Measurements from ENCODE around the gene ZNF622. TPM values are rescaled to one million over a fixed set of nuclear protein-coding genes. Genes with fewer than 3 reads are reported as not detected.

ZNF622 gene, protein sequence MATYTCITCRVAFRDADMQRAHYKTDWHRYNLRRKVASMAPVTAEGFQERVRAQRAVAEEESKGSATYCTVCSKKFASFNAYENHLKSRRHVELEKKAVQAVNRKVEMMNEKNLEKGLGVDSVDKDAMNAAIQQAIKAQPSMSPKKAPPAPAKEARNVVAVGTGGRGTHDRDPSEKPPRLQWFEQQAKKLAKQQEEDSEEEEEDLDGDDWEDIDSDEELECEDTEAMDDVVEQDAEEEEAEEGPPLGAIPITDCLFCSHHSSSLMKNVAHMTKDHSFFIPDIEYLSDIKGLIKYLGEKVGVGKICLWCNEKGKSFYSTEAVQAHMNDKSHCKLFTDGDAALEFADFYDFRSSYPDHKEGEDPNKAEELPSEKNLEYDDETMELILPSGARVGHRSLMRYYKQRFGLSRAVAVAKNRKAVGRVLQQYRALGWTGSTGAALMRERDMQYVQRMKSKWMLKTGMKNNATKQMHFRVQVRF
- 28.4 and 28.5 TPM in 2 replicates for polyA plus RNA-seq (2013)

DNA sequence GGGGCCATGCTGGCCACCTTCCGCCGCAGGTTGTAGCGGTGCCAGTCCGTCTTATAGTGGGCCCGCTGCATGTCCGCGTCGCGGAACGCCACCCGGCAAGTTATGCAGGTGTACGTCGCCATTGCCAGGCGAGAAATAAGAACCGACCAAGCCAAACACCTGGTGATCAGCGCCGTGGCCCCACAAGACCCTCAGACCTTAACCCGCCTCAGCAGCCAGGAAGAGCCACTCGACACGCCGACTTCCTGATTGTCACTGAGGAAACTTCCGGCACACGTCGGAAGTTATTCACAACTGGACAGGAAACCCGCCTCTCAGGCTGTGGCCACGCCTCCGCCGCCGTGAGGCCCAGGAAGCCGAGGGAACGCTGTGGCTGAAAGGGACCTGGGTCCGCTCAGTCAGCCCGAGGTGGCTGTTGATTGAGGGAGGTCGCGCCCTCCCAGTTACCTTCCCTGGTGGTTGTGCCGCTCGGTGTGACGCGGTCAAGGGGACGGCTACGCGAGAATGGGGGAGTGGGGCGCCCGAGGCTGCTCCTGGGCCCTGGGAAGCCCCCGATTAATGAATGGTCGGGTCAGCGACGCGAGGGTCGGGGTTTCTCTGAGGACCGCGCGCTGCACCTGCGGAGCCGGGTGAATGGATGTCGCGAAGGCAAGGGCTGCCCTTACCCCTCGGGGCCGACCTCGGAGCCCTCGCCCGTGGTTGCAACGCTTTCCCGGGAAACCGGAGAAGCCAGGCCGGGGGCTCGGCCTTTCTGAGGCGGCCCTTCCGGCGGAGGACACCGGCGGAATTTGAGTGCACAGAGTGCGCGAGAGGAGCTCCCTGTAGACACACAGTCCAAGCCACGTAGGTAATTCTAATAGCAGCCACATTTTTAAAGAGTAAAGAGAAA, at the start of gene ZNF622:
TSS of gene ZNF622 (minus strand) at position 257 of the 889 bp plus-strand sequence. CDS start at position 122, 135 bp downstream.
- H2BK12ac ChIP-seq (ENCODE audit: low read length): no peak within 1 kb of the TSS
- H3K79me1 ChIP-seq (ENCODE audit: low read length): peaks cover 7% of the 10 kb centered on the region
- H2AFZ ChIP-seq (ENCODE audit: insufficient read depth, low read length, poor library complexity): peak within 1 kb of the TSS; percentile 81
- WGBS (ENCODE audit: extremely low coverage, insufficient coverage, insufficient read length): no CpG with 5 or more reads among the region's 75 CpGs
- no peaks in the 10 kb centered on the region for H3K27me3 ChIP-seq (ENCODE audit: insufficient read depth, low read length)
- peak within 1 kb of the TSS; percentile 65 for H3K14ac ChIP-seq (ENCODE audit: low read length)
- no peak within 1 kb of the TSS for H2BK120ac ChIP-seq (ENCODE audit: insufficient read depth, low read length, poor library complexity)
- peak within 1 kb of the TSS; percentile 70 for H3K18ac ChIP-seq (ENCODE audit: low read length)
- H3K4me2 ChIP-seq (ENCODE audit: low read length): peak within 1 kb of the TSS; percentile 63
- peak within 1 kb of the TSS; percentile 65 for H2AK5ac ChIP-seq (ENCODE audit: low read length)
- peak within 1 kb of the TSS; percentile 69 for H4K91ac ChIP-seq (ENCODE audit: low read depth, low read length)
- peak; percentile 95 to 97 for DNase-seq
- H3K23ac ChIP-seq (ENCODE audit: low read length): no peak within 1 kb of the TSS
- H3K4me1 ChIP-seq (ENCODE audit: control insufficient read depth in 1 of 2, insufficient read depth in 2 of 2, low read length in 2 of 2): peaks cover 6 to 19% of the 10 kb centered on the region in 2 experiments
- H3K36me3 ChIP-seq (ENCODE audit: control insufficient read depth in 1 of 2, insufficient read depth in 2 of 2, low read length in 2 of 2): peaks cover 4 to 20% of the 10 kb centered on the region in 2 experiments
- H4K12ac ChIP-seq (ENCODE audit: low read depth, low read length): peak within 1 kb of the TSS; percentile 64
- H4K8ac ChIP-seq (ENCODE audit: low read depth, low read length): peak within 1 kb of the TSS; percentile 94
- no peaks in the 10 kb centered on the region for H3K9me3 ChIP-seq (ENCODE audit: insufficient read depth, low read depth, low read length)
- H2BK5ac ChIP-seq (ENCODE audit: low read depth, low read length, poor library complexity): peak within 1 kb of the TSS; percentile 32
- peak within 1 kb of the TSS; percentile 16 for H3K27ac ChIP-seq (ENCODE audit: low read depth, low read length)
- peak within 1 kb of the TSS; percentile 97 for H3K4me3 ChIP-seq (ENCODE audit: low read depth, low read length)
- H3K4ac ChIP-seq (ENCODE audit: low read depth, low read length): peak within 1 kb of the TSS; percentile 99
- H3K79me2 ChIP-seq (ENCODE audit: control insufficient read depth, insufficient read depth, low read length, poor library complexity): peaks cover 7% of the 10 kb centered on the region
- H3K9ac ChIP-seq (ENCODE audit: low read length): peak within 1 kb of the TSS; percentile 90

DNA sequence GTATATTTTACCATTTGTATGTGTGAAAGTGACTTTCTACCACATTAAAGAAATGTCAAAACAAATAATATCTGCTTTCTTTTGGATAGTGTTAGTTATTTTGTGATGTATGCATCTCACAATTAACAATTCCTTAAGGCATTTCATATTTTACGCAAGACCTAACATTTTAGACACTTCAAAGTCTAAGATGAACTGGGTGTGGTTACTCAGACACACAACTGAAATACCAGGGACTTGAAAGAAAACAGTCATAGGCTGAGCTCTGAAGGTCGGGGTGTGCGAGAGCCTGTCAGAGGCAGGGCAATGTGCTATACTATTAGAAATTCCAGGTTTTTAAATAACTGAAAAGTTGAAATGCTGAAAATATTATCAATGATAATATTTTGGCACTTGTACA, 44.5 kb upstream of the ZNF622 start:
- DNase-seq: peak in 1 of 2 donors; percentile 9
- H2AFZ ChIP-seq (ENCODE audit: insufficient read depth, low read length, poor library complexity): no peak overlapping the region
- H2BK5ac ChIP-seq (ENCODE audit: low read depth, low read length, poor library complexity): no peak overlapping the region
- H3K36me3 ChIP-seq (ENCODE audit: control insufficient read depth in 1 of 2, insufficient read depth in 2 of 2, low read length in 2 of 2): no peaks in the 10 kb centered on the region
- no peaks in the 10 kb centered on the region for H3K79me1 ChIP-seq (ENCODE audit: low read length)
- H4K91ac ChIP-seq (ENCODE audit: low read depth, low read length): no peak overlapping the region
- no peaks in the 10 kb centered on the region for H3K27me3 ChIP-seq (ENCODE audit: insufficient read depth, low read length)
- WGBS (ENCODE audit: extremely low coverage, insufficient coverage, insufficient read length): no CpG with 5 or more reads among the region's 3 CpGs
- no peak overlapping the region for H3K27ac ChIP-seq (ENCODE audit: low read depth, low read length)
- no peak overlapping the region for H3K9ac ChIP-seq (ENCODE audit: low read length)
- H3K79me2 ChIP-seq (ENCODE audit: control insufficient read depth, insufficient read depth, low read length, poor library complexity): no peaks in the 10 kb centered on the region
- no peak overlapping the region for H2AK5ac ChIP-seq (ENCODE audit: low read length)
- no peak overlapping the region for H3K18ac ChIP-seq (ENCODE audit: low read length)
- no peak overlapping the region for H3K4me3 ChIP-seq (ENCODE audit: low read depth, low read length)
- no peak overlapping the region for H3K4ac ChIP-seq (ENCODE audit: low read depth, low read length)
- H3K4me1 ChIP-seq (ENCODE audit: control insufficient read depth in 1 of 2, insufficient read depth in 2 of 2, low read length in 2 of 2): peaks cover 0 to 3% of the 10 kb centered on the region in 2 experiments
- H3K14ac ChIP-seq (ENCODE audit: low read length): no peak overlapping the region
- no peak overlapping the region for H4K8ac ChIP-seq (ENCODE audit: low read depth, low read length)
- peaks cover 1% of the 10 kb centered on the region for H3K9me3 ChIP-seq (ENCODE audit: insufficient read depth, low read depth, low read length)
- H2BK120ac ChIP-seq (ENCODE audit: insufficient read depth, low read length, poor library complexity): no peak overlapping the region
- no peak overlapping the region for H3K4me2 ChIP-seq (ENCODE audit: low read length)
- H3K23ac ChIP-seq (ENCODE audit: low read length): no peak overlapping the region
- H2BK12ac ChIP-seq (ENCODE audit: low read length): no peak overlapping the region
- H4K12ac ChIP-seq (ENCODE audit: low read depth, low read length): no peak overlapping the region

DNA sequence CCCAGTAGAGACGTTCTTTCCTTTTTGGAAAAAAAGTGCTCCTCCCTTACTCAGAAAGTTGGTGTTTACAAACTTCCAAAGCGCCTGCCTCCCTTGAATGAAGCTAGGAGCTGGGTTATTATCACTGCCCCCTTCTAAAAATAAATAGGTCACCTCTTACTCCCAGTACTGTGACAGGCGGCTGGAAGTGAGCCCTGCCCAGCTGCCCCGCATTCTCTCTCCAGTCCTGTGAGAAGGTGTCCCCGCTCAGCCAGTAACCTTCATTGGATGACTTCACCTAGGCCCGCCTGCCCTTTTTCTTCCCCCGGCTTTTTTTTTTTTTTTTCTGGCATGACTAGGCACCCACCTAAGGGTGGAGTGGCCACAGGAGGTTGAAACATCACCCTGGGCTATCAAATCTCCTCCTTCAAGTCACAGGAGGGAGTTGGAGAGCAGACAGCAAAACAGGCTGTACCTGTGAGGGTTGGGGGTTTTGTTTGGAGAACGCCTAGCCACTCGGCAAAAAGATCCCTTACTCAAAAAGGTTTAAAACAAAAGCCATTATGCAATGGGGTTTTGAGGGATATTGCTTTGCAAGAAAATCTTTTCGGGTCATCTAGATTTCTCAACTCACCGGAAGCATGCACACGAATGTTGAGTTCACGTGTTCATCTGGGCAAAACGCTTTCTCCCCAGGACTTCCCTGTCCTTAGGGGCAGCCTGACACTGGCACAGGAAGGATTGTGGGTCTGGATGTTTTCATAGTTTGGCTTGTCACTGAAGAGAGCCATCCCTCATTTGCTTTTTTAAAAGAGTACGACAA, 43.3 kb upstream of the ZNF622 start:
- Histone ChIP-seq H4K12ac (ENCODE audit: low read depth, low read length) (no peak overlapping the region), H3K4me3 (ENCODE audit: low read depth, low read length) (no peak overlapping the region), H2BK5ac (ENCODE audit: low read depth, low read length, poor library complexity) (no peak overlapping the region), H4K91ac (ENCODE audit: low read depth, low read length) (no peak overlapping the region), H3K23ac (ENCODE audit: low read length) (no peak overlapping the region), H3K4me2 (ENCODE audit: low read length) (peak overlapping the region; percentile 45), H2BK12ac (ENCODE audit: low read length) (no peak overlapping the region), H3K27ac (ENCODE audit: low read depth, low read length) (peak overlapping the region; percentile 44), H3K4me1 (ENCODE audit: control insufficient read depth in 1 of 2, insufficient read depth in 2 of 2, low read length in 2 of 2) (peaks cover 0 to 3% of the 10 kb centered on the region in 2 experiments), H2BK120ac (ENCODE audit: insufficient read depth, low read length, poor library complexity) (no peak overlapping the region), H3K79me1 (ENCODE audit: low read length) (no peaks in the 10 kb centered on the region), H4K8ac (ENCODE audit: low read depth, low read length) (no peak overlapping the region), H3K9ac (ENCODE audit: low read length) (no peak overlapping the region), H3K18ac (ENCODE audit: low read length) (no peak overlapping the region), H2AK5ac (ENCODE audit: low read length) (no peak overlapping the region), H3K14ac (ENCODE audit: low read length) (no peak overlapping the region), H3K27me3 (ENCODE audit: insufficient read depth, low read length) (no peaks in the 10 kb centered on the region), H3K79me2 (ENCODE audit: control insufficient read depth, insufficient read depth, low read length, poor library complexity) (peaks cover 2% of the 10 kb centered on the region), H3K36me3 (ENCODE audit: control insufficient read depth in 1 of 2, insufficient read depth in 2 of 2, low read length in 2 of 2) (no peaks in the 10 kb centered on the region), H3K4ac (ENCODE audit: low read depth, low read length) (no peak overlapping the region), H2AFZ (ENCODE audit: insufficient read depth, low read length, poor library complexity) (no peak overlapping the region), H3K9me3 (ENCODE audit: insufficient read depth, low read depth, low read length) (peaks cover 1% of the 10 kb centered on the region)
- DNase-seq: peak; percentile 34 to 62
- WGBS (ENCODE audit: extremely low coverage, insufficient coverage, insufficient read length): no CpG with 5 or more reads among the region's 15 CpGs

DNA sequence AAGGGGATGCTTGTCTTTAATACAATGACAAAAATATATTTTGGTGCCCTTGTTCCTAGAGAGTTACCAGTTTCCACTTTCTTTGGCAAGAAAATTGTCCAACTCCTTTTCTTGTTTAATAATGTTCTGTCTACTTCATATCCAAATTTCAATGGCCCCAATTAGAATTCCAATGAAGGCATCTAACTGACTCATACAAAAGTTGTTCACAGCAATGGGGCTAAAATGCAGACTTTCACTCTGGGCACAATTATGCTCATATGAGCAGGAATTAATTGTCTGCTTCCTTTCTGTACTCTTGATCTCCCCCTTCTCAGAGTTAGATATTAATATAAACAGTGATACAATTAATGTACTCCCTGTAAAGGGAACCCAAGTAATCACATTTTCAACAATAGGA, 42.1 kb upstream of the ZNF622 start:
- no peak overlapping the region for H4K12ac ChIP-seq (ENCODE audit: low read depth, low read length)
- H3K18ac ChIP-seq (ENCODE audit: low read length): no peak overlapping the region
- no peak overlapping the region for H3K4me2 ChIP-seq (ENCODE audit: low read length)
- H3K14ac ChIP-seq (ENCODE audit: low read length): no peak overlapping the region
- no peak overlapping the region for H3K23ac ChIP-seq (ENCODE audit: low read length)
- H3K36me3 ChIP-seq (ENCODE audit: control insufficient read depth in 1 of 2, insufficient read depth in 2 of 2, low read length in 2 of 2): no peaks in the 10 kb centered on the region
- no peak overlapping the region for H2AK5ac ChIP-seq (ENCODE audit: low read length)
- H2BK5ac ChIP-seq (ENCODE audit: low read depth, low read length, poor library complexity): no peak overlapping the region
- H3K79me2 ChIP-seq (ENCODE audit: control insufficient read depth, insufficient read depth, low read length, poor library complexity): peaks cover 2% of the 10 kb centered on the region
- H3K4ac ChIP-seq (ENCODE audit: low read depth, low read length): no peak overlapping the region
- H2BK12ac ChIP-seq (ENCODE audit: low read length): no peak overlapping the region
- H3K4me1 ChIP-seq (ENCODE audit: control insufficient read depth in 1 of 2, insufficient read depth in 2 of 2, low read length in 2 of 2): peaks cover 0 to 4% of the 10 kb centered on the region in 2 experiments
- no peak overlapping the region for H4K91ac ChIP-seq (ENCODE audit: low read depth, low read length)
- no peak overlapping the region for H3K9ac ChIP-seq (ENCODE audit: low read length)
- H3K4me3 ChIP-seq (ENCODE audit: low read depth, low read length): no peak overlapping the region
- no peak overlapping the region for H2BK120ac ChIP-seq (ENCODE audit: insufficient read depth, low read length, poor library complexity)
- peak in 1 of 2 donors; percentile 24 for DNase-seq
- H3K27ac ChIP-seq (ENCODE audit: low read depth, low read length): no peak overlapping the region
- peaks cover 1% of the 10 kb centered on the region for H3K9me3 ChIP-seq (ENCODE audit: insufficient read depth, low read depth, low read length)
- H3K79me1 ChIP-seq (ENCODE audit: low read length): no peaks in the 10 kb centered on the region
- H2AFZ ChIP-seq (ENCODE audit: insufficient read depth, low read length, poor library complexity): no peak overlapping the region
- H4K8ac ChIP-seq (ENCODE audit: low read depth, low read length): no peak overlapping the region
- H3K27me3 ChIP-seq (ENCODE audit: insufficient read depth, low read length): no peaks in the 10 kb centered on the region
